Left ventricle myocardium inferior (tissue), 1 donor: Measurements from ENCODE around the gene NPHP3. TPM values are rescaled to one million over a fixed set of nuclear protein-coding genes. Genes with fewer than 3 reads are reported as not detected.
"Not testable (repeated sequence)": the region's sequence is repeated elsewhere in the genome, so short reads cannot be mapped to it uniquely, and the experiment has no call there.

Source experiments
- DNase-seq: peaks from one replicate; pipeline ENCODE4 v3.0.0-alpha.2; 2020
- H3K27ac ChIP-seq: fragments of 200-600 bp; replicated peaks from 2 replicates; pipeline ENCODE4 v1.8.0; 2021
- H3K27me3 ChIP-seq: fragments of 200-600 bp; 2 replicates; pipeline ENCODE4 v1.8.0; 2021; ENCODE audit warnings: low read depth
- H3K36me3 ChIP-seq: fragments of 200-600 bp; 2 replicates; pipeline ENCODE4 v1.8.0; 2021
- H3K4me1 ChIP-seq: fragments of 200-600 bp; 2 replicates; pipeline ENCODE4 v1.8.0; 2021
- H3K4me3 ChIP-seq: fragments of 200-600 bp; 2 replicates; pipeline ENCODE4 v1.8.0; 2021; ENCODE audit warnings: mild to moderate bottlenecking, moderate library complexity
- H3K9me3 ChIP-seq: fragments of 200-600 bp; replicated peaks from 2 replicates; pipeline ENCODE4 v1.8.0; 2021
- CTCF ChIP-seq: fragments of 200-600 bp; IDR thresholded peaks from 2 replicates; pipeline ENCODE4 v1.8.0; 2021; ENCODE audit warnings: antibody characterized with exemption, mild to moderate bottlenecking, borderline replicate concordance
- intact Hi-C: fragments of 100-400 bp; cut with micrococcal nuclease; formaldehyde crosslinking; loops from one replicate; pipeline ENCODE4 v1.11.0; 2022
- total RNA-seq: library from RNA; stranded (reverse); fragmentation: NEBNext Ultra II Directional; extraction: Animal tissue kit (Norgen Biotek cat#: 25700); gene quantifications from one replicate; pipeline ENCODE4 v1.2.1, GENCODE V29; 2021
- donor health status: DM: no; HTN: yes; CAD: no; lungs with severe emphysema.

NPHP3 gene
- total RNA-seq, 1 donor from 2014 or later, result 10.1 TPM

DNA sequence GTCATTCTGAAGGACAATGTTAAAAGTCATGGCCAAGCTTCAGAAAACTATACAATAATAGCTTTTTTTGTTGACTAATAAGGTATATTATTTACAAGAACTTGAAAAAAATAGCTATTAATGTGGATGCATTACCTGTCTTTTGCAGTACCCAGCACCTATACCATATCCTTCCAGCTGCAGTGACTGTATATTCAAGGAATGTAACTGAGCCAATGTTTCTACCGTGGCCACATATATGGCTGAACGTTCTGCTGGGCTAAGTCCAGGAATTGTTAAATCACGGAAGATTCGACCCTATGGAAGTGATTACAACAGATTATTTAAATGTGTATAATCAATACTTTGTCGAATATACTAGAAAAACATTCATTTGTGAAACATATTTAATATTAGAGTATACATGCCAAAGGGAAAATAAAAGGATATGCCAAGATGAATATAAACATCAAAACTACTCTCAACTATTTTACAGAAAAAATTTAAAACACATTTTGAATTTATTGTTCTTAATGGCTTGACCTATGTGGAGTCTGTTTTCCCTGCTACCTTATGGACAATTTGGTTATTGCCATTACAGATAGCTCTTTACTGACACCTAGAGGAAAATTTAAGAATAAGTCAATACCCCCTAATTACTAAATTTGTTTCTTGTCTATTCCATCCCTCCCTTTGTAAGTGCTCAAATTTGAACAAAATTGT lies 80.2 kb downstream of the NPHP3 start:
- intact Hi-C loops, result no loop called here
- peak; percentile 91 for TF ChIP-seq CTCF
- H3K27me3 ChIP-seq, result no peaks in the 10 kb centered on the region
- no peaks in the 10 kb centered on the region for H3K4me1 ChIP-seq
- no peak for DNase-seq
- H3K27ac ChIP-seq, result no peak overlapping the region
- peaks cover 32% of the 10 kb centered on the region for H3K36me3 ChIP-seq
- H3K9me3 ChIP-seq, result no peaks in the 10 kb centered on the region
- H3K4me3 ChIP-seq, result no peak overlapping the region

DNA sequence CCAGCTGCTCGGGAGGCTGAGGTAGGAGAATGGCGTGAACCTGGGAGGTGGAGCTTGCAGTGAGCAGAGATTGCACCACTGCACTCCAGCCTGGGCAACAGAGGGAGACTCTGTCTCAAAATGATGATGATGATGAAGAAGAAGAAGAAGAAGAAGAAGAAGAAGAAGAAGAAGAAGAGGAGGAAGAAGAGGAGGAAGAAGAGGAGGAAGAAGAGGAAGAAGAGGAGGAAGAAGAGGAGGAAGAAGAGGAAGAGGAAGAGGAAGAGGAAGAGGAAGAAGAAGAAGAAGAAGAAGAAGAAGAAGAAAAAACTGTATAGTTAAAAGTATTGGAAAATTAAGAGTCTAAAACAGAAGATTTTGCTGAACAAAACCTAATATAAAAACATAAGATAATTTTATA lies 80.8 kb downstream of the NPHP3 start:
- H3K27ac ChIP-seq, H3K27me3 ChIP-seq, H3K9me3 ChIP-seq, H3K4me1 ChIP-seq, intact Hi-C loops, H3K4me3 ChIP-seq, DNase-seq: not testable (repeated sequence)
- peaks cover 36% of the 10 kb centered on the region for H3K36me3 ChIP-seq

GRCh38 chr3:132638706-132639105 lies 83.5 kb downstream of the NPHP3 start:
- H3K4me3 ChIP-seq, result no peak overlapping the region
- H3K27me3 ChIP-seq, result no peaks in the 10 kb centered on the region
- no peak overlapping the region for H3K27ac ChIP-seq
- intact Hi-C loops, result loop anchor here (2.0 kb wide), 1 partner anchor 102 kb away; no protein-coding TSS in a partner anchor
- peaks cover 42% of the 10 kb centered on the region for H3K36me3 ChIP-seq
- no peak for TF ChIP-seq CTCF
- H3K4me1 ChIP-seq, result peaks cover 9% of the 10 kb centered on the region
- DNase-seq, result no peak
- no peaks in the 10 kb centered on the region for H3K9me3 ChIP-seq

GRCh38 chr3:132637590-132637989 lies 84.6 kb downstream of the NPHP3 start:
- H3K4me1 ChIP-seq, result peaks cover 9% of the 10 kb centered on the region
- no peaks in the 10 kb centered on the region for H3K9me3 ChIP-seq
- DNase-seq, result no peak
- H3K27ac ChIP-seq, result no peak overlapping the region
- H3K27me3 ChIP-seq, result no peaks in the 10 kb centered on the region
- H3K4me3 ChIP-seq, result no peak overlapping the region
- peaks cover 42% of the 10 kb centered on the region for H3K36me3 ChIP-seq
- no peak for TF ChIP-seq CTCF
- intact Hi-C loops, result no loop called here

- intact Hi-C loops, result no loop called here
- H3K27ac ChIP-seq, result peak overlapping the region; percentile 27
- no peaks in the 10 kb centered on the region for H3K27me3 ChIP-seq
- no peak for TF ChIP-seq CTCF
- H3K4me3 ChIP-seq, result no peak overlapping the region
- no peak for DNase-seq
- H3K9me3 ChIP-seq, result no peaks in the 10 kb centered on the region
- peaks cover 36% of the 10 kb centered on the region for H3K36me3 ChIP-seq
- peaks cover 9% of the 10 kb centered on the region for H3K4me1 ChIP-seq
Observed at GRCh38 chr3:132635052-132635451, 87.2 kb downstream of the NPHP3 start.

Other genes with a start within 250 kb of the NPHP3 start
- 5.2 TPM for gene ACKR4, start 125.1 kb downstream of the NPHP3 start, total RNA-seq
- gene ACAD11, start 62.6 kb downstream of the NPHP3 start, total RNA-seq, result 21.5 TPM
- gene UBA5, start 62.1 kb downstream of the NPHP3 start, total RNA-seq, result 37.5 TPM